Endothelial cell of umbilical vein (primary cell): ENCODE data around the gene CMSS1. TPM values are rescaled to one million over a fixed set of nuclear protein-coding genes. Genes with fewer than 3 reads are reported as not detected.

Experiments used
- BruUV-seq: library from RNA; stranded (reverse); fragments of 400-500 nt; replicated peaks from 2 replicates; lab custom pipeline; 2021; lab: Mats Ljungman, UMichigan
- CTCF ChIA-PET: fragments of 300-600, 350-600 bp; sonication (Branson Sonifier 250); formaldehyde crosslinking; loops from one replicate; lab custom pipeline; 2021; ENCODE audit warnings: antibody characterized with exemption, inconsistent platforms; lab: Charles Lee
- POLR2A ChIA-PET: fragments of 300-600, 350-600 bp; sonication (Branson Sonifier 250); formaldehyde crosslinking; loops from one replicate; lab custom pipeline; 2021; ENCODE audit warnings: antibody characterized with exemption, inconsistent platforms; lab: Charles Lee
- DNase-seq: peaks from one replicate; pipeline ENCODE4 v3.0.0-alpha.2; 2011; ENCODE audit warnings: low read depth, low spot score
- FAIRE-seq: peaks from 2 replicates; lab custom pipeline; 2011; peaks lifted over from hg19 to GRCh38; lab: Jason Lieb, UNC
- H2AFZ ChIP-seq: 2 replicates; pipeline ENCODE4 v1.6.0; 2012; ENCODE audit warnings: low read depth, low read length, control low read depth, inconsistent platforms
- H3K27ac ChIP-seq: 2 replicates; pipeline ENCODE4 v1.5.1; 2011; ENCODE audit warnings: low read depth, mild to moderate bottlenecking, control low read depth, low read length, moderate library complexity; ENCODE audit not compliant: insufficient read depth
- H3K27me3 ChIP-seq, 2 experiments: 2 replicates each; pipeline versions ENCODE4 v1.6.0 to v1.6.1; 2011; ENCODE audit warnings: low read length in 2 of 2, mixed read lengths in 1 of 2; ENCODE audit not compliant: control insufficient read depth in 2 of 2, insufficient read depth in 2 of 2
- H3K36me3 ChIP-seq, 2 experiments: 2 replicates in 1 of 2; 3 replicates in 1 of 2; pipeline ENCODE4 v1.5.1; 2011; ENCODE audit warnings: low read length in 2 of 2, mild to moderate bottlenecking in 1 of 2, moderate library complexity in 1 of 2; ENCODE audit not compliant: control insufficient read depth in 2 of 2, insufficient read depth in 2 of 2; ENCODE audit errors: extremely low read depth in 1 of 2
- H3K4me1 ChIP-seq: 3 replicates; pipeline ENCODE4 v1.5.1; 2011; ENCODE audit warnings: mild to moderate bottlenecking, low read length; ENCODE audit not compliant: control insufficient read depth, insufficient read depth; ENCODE audit errors: extremely low read depth
- H3K4me2 ChIP-seq: 2 replicates; pipeline ENCODE4 v1.6.1; 2011; ENCODE audit warnings: low read length, control low read depth, mixed read lengths; ENCODE audit not compliant: insufficient read depth
- H3K4me3 ChIP-seq, 3 experiments: fragments of 200-600 bp in 1 of 3; sonication (generic), shearing (Covaris generic) in 1 of 3; replicated peaks in 1 of 3; 2 replicates each; pipeline ENCODE4 v1.5.1; 2011 to 2016; ENCODE audit warnings: control low read depth in 3 of 3, low read length in 3 of 3, mild to moderate bottlenecking in 2 of 3, inconsistent platforms in 1 of 3, low read depth in 1 of 3, moderate library complexity in 1 of 3; ENCODE audit not compliant: insufficient read depth in 1 of 3
- H3K79me2 ChIP-seq: 2 replicates; pipeline ENCODE4 v1.6.0; 2012; ENCODE audit warnings: low read length, inconsistent platforms; ENCODE audit not compliant: control insufficient read depth, insufficient read depth
- H3K9ac ChIP-seq: replicated peaks from 2 replicates; pipeline ENCODE3; 2011; ENCODE audit warnings: low read length, control low read depth; ENCODE audit not compliant: insufficient read depth; ENCODE audit errors: extremely low read depth
- H3K9me1 ChIP-seq: replicated peaks from 3 replicates; pipeline ENCODE4 v1.6.0; 2011; ENCODE audit warnings: mild to moderate bottlenecking, low read length; ENCODE audit not compliant: control insufficient read depth, insufficient read depth; ENCODE audit errors: extremely low read depth
- H3K9me3 ChIP-seq: replicated peaks from 2 replicates; pipeline ENCODE4 v1.5.1; 2012; ENCODE audit warnings: low read length, inconsistent platforms; ENCODE audit not compliant: control insufficient read depth, insufficient read depth
- H4K20me1 ChIP-seq: replicated peaks from 2 replicates; pipeline ENCODE3; 2011; ENCODE audit warnings: mild to moderate bottlenecking, low read length; ENCODE audit not compliant: control insufficient read depth, insufficient read depth; ENCODE audit errors: extremely low read depth
- EZH2 ChIP-seq: IDR thresholded peaks from 2 replicates; pipeline ENCODE4 v1.6.1; 2012; ENCODE audit warnings: borderline replicate concordance, low read depth, mild to moderate bottlenecking, moderate library complexity, low read length, inconsistent platforms; ENCODE audit not compliant: severe bottlenecking
- FOS ChIP-seq: IDR thresholded peaks from 2 replicates; pipeline ENCODE4 v1.6.1; 2011; ENCODE audit warnings: mild to moderate bottlenecking, low read length, moderate library complexity, borderline replicate concordance; ENCODE audit not compliant: insufficient read depth
- GATA2 ChIP-seq: IDR thresholded peaks from 2 replicates; pipeline ENCODE4 v1.7.0; 2011; ENCODE audit warnings: low read depth, mild to moderate bottlenecking, moderate library complexity, mixed read lengths, low read length; ENCODE audit not compliant: insufficient read length, insufficient read depth
- JUN ChIP-seq: IDR thresholded peaks from 2 replicates; pipeline ENCODE4 v1.6.1; 2011; ENCODE audit warnings: borderline replicate concordance, low read depth; ENCODE audit not compliant: insufficient read length, insufficient read depth
- MYC ChIP-seq: IDR thresholded peaks from one replicate; pipeline ENCODE4 v1.6.1; 2011; ENCODE audit warnings: mild to moderate bottlenecking, low read depth, low read length
- POLR2A ChIP-seq: IDR thresholded peaks from 2 replicates; pipeline ENCODE4 v1.6.1; 2012; ENCODE audit warnings: low read depth, mild to moderate bottlenecking, control low read depth, low read length
- POLR2AphosphoS5 ChIP-seq: IDR thresholded peaks from 2 replicates; pipeline ENCODE4 v1.6.1; 2012; ENCODE audit warnings: low read depth, mild to moderate bottlenecking, control low read depth, low read length, moderate library complexity; ENCODE audit not compliant: insufficient read depth
- dilution Hi-C: fragments of 300-500 bp; cut with MboI; formaldehyde crosslinking; loops from one replicate; pipeline ENCODE4 v1.15.0; 2019; ENCODE audit warnings: low sequenced_read_pairs; ENCODE audit not compliant: extremely low pct_ligation_motif_present
- intact Hi-C: fragments of 100-400 bp; cut with micrococcal nuclease; formaldehyde crosslinking; loops from one replicate; pipeline ENCODE4 v1.10.0; 2022
- polyA plus RNA-seq, 4 experiments: library from polyadenylated mRNA; depleted of rRNA in 3 of 4; stranded (reverse) in 3 of 4; unstranded in 1 of 4; fragments of >200 nt; gene quantifications; 2 replicates each; pipeline versions ENCODE4 v1.2.1 to v1.2.3, GENCODE V29; 2011 to 2012; ENCODE audit warnings: missing spikeins in 1 of 4
- total RNA-seq: library from RNA; stranded (reverse); gene quantifications from 2 replicates; pipeline ENCODE4 v1.2.3, GENCODE V29; 2021
- TF ChIP-seq, protein P1 (sequence below): IDR thresholded peaks from 2 replicates; pipeline ENCODE4 v1.6.1; 2011; ENCODE audit not compliant: insufficient read depth, insufficient read length
- TF ChIP-seq, protein P2 (sequence below), 2 donors: IDR thresholded peaks; 1 replicate in 1 of 2; 2 replicates in 1 of 2; pipeline ENCODE4 v1.5.1; 2011; ENCODE audit warnings: low read length in 2 of 2, mild to moderate bottlenecking in 2 of 2, moderate library complexity in 2 of 2, control low read depth in 1 of 2, inconsistent platforms in 1 of 2, low read depth in 1 of 2; ENCODE audit not compliant: insufficient read depth in 1 of 2; ENCODE audit errors: extremely low read depth in 1 of 2

Gene CMSS1
- total and polyA plus RNA-seq, 2 donors (not counting 3 experiments of a cell fraction or from before 2014, with no cell fraction given): 9.7 to 60.6 TPM

GRCh38 chr3:99980606-99981005 is 162.9 kb downstream of the CMSS1 start:
- FAIRE-seq: no peak
- intact Hi-C loops (loop anchor here (1.0 kb wide), 1 partner anchor 33 kb away; no protein-coding TSS in a partner anchor), dilution Hi-C loops (no loop called here)
- Histone ChIP-seq H3K4me3 (no peak overlapping the region), H3K27me3 (no peaks in the 10 kb centered on the region), H3K9ac (no peak overlapping the region), H4K20me1 (no peaks in the 10 kb centered on the region), H3K4me2 (no peak overlapping the region), H3K4me1 (no peaks in the 10 kb centered on the region), H3K9me3 (no peaks in the 10 kb centered on the region), H3K27ac (no peak overlapping the region), H3K36me3 (no peaks in the 10 kb centered on the region), H3K9me1 (no peaks in the 10 kb centered on the region), H2AFZ (no peak overlapping the region), H3K79me2 (no peaks in the 10 kb centered on the region)
- ChIA-PET POLR2A (no interaction called here), CTCF (interaction anchor here (1.5 kb wide), 1 partner anchor 138 kb away, joined by 3 read pairs; no protein-coding TSS in a partner anchor)
- no TSS peak for BruUV-seq
- no peak for TF ChIP-seq MYC
- no peak for TF ChIP-seq EZH2
- no peak for TF ChIP-seq FOS
- TF ChIP-seq POLR2AphosphoS5: no peak
- TF ChIP-seq, protein P1, sequence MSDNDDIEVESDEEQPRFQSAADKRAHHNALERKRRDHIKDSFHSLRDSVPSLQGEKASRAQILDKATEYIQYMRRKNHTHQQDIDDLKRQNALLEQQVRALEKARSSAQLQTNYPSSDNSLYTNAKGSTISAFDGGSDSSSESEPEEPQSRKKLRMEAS: no peak
- TF ChIP-seq, protein P2, sequence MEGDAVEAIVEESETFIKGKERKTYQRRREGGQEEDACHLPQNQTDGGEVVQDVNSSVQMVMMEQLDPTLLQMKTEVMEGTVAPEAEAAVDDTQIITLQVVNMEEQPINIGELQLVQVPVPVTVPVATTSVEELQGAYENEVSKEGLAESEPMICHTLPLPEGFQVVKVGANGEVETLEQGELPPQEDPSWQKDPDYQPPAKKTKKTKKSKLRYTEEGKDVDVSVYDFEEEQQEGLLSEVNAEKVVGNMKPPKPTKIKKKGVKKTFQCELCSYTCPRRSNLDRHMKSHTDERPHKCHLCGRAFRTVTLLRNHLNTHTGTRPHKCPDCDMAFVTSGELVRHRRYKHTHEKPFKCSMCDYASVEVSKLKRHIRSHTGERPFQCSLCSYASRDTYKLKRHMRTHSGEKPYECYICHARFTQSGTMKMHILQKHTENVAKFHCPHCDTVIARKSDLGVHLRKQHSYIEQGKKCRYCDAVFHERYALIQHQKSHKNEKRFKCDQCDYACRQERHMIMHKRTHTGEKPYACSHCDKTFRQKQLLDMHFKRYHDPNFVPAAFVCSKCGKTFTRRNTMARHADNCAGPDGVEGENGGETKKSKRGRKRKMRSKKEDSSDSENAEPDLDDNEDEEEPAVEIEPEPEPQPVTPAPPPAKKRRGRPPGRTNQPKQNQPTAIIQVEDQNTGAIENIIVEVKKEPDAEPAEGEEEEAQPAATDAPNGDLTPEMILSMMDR (IDR thresholded peaks at IDR 0.05; ENCODE audit: extremely low read depth in 1 of 2, insufficient read depth in 1 of 2, low read depth in 1 of 2, low read length in 2 of 2): no peak
- no peak for TF ChIP-seq POLR2A
- no peak for TF ChIP-seq JUN
- TF ChIP-seq GATA2: no peak
- no peak for DNase-seq
